ENCODE measurements around the gene RASGRF1.
"Not testable (repeated sequence)": the region's sequence is repeated elsewhere in the genome, so short reads cannot be mapped to it uniquely, and the experiment has no call there.

The RASGRF1 gene

DNA sequence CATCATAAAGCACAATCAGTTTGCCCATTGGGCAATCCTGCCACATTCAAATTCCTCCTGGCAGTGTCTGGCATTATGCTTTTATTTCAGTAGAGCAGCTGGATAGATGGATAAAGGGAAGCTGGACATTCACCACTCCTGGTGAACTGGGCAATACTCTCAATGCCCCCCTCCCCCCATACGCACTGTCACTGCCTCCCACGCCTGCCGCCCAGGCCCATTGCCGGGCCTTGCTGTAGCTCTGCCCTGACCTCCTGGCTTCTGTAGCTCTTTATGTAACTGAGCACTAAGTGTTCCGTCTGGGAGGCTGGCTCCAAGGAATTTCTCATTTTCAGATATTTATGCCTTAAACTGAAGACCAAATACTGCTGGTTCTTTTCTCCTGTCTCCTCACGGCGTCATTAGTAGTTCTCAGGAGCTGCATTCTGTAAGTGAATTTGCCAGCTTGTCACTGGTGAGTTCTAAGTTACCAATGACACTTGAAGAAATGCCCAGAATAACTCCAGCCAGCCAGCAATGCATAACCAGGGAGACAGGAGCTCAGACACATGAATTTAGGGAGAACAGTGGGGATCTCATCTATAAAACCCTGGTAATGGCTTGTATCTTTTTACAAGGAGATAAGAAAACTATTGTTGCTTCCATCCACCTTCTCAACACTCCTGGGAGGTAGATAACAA is 25.5 kb upstream of the RASGRF1 start:
- no peak overlapping the region for H3K4me3 ChIP-seq (ENCODE audit: low read depth, low read length)
- TF ChIP-seq CTCF (IDR thresholded peaks at IDR 0.05; ENCODE audit: low read depth, low read length) = no peak

DNA sequence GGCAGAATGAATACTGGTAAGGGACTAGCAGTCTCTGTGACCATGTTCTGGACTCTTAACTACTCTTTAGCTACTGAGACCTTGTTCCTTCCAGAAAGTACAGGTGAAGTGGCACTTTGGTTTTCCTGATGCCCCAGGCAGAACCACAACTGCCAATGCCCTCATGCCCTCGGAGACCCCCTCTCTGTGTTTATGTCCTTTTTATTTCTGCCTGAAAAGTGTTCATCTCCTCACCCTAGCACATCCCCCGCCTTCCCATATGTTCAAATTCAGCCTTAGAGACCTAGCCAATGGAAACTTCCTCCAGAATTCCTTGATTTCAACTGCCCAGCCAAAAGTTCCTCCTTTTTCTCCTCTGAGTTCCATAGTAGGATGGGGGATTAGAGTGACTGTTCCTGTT is 23.3 kb upstream of the RASGRF1 start:
- TF ChIP-seq CTCF (IDR thresholded peaks at IDR 0.05; ENCODE audit: low read depth, low read length) = no peak
- no peak overlapping the region for H3K4me3 ChIP-seq (ENCODE audit: low read depth, low read length)

DNA sequence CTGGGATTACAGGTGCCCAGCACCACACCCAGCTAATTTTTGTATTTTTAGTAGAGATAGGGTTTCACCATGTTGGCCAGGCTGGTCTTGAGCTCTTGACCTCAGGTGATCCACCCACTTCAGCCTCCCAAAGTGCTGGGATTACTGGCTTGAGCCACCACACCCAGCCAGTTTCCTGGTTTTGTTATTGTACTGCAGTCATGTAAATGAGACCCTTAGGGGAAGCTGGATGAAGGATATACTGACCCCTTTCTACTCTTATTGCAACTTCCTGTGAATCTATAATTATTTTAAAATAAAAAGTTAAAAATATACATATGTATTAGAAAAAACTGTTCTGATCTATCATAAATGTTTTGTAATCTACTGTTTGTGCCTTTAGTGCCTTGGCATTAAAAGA is 20.8 kb upstream of the RASGRF1 start:
- not testable (repeated sequence) for H3K4me3 ChIP-seq (ENCODE audit: low read depth, low read length)

DNA sequence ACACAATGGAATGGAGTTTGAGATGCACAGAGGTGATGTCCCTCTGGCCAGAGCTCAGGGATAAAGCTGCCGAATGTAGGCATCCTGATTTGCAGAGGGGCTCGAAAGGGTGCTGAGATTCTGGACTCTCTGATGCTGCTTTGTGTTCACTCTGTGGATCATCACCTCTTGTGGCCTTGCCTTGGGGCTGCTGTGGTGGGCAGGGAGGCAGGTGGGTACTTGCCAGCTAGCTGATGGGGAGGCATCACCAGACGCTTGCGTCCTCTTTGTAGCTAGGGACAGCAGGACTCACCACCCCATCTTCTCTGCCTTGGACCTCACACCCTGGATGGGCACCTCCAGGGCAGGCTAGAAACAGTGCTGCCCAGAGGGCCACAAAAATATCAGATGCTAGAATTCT is 14.6 kb upstream of the RASGRF1 start:
- TF ChIP-seq CTCF (IDR thresholded peaks at IDR 0.05; ENCODE audit: low read depth, low read length) = no peak
- H3K4me3 ChIP-seq (ENCODE audit: low read depth, low read length) = no peak overlapping the region

GRCh38 chr15:79102595-79102994 is 12.0 kb upstream of the RASGRF1 start:
- no peak for TF ChIP-seq CTCF (IDR thresholded peaks at IDR 0.05; ENCODE audit: low read depth, low read length)
- H3K4me3 ChIP-seq (ENCODE audit: low read depth, low read length) = no peak overlapping the region

GRCh38 chr15:79101866-79102581 is 11.4 kb upstream of the RASGRF1 start:
- no peak overlapping the region for H3K4me3 ChIP-seq (ENCODE audit: low read depth, low read length)
- no peak for TF ChIP-seq CTCF (IDR thresholded peaks at IDR 0.05; ENCODE audit: low read depth, low read length)

- no peak overlapping the region for H3K4me3 ChIP-seq (ENCODE audit: low read depth, low read length)
- no peak for TF ChIP-seq CTCF (IDR thresholded peaks at IDR 0.05; ENCODE audit: low read depth, low read length)
Observed at GRCh38 chr15:79099692-79100091, 9.1 kb upstream of the RASGRF1 start.

Data from WI38 (cell line).